Ammon's horn (tissue), 1 donor: Measurements from ENCODE around the gene ST6GALNAC5.
"Not testable (repeated sequence)": the region's sequence is repeated elsewhere in the genome, so short reads cannot be mapped to it uniquely, and the experiment has no call there.

Source experiments
- DNase-seq: peaks from one replicate; pipeline ENCODE4 v3.0.0-alpha.2; 2016; ENCODE audit warnings: low spot score

The ST6GALNAC5 gene

DNA sequence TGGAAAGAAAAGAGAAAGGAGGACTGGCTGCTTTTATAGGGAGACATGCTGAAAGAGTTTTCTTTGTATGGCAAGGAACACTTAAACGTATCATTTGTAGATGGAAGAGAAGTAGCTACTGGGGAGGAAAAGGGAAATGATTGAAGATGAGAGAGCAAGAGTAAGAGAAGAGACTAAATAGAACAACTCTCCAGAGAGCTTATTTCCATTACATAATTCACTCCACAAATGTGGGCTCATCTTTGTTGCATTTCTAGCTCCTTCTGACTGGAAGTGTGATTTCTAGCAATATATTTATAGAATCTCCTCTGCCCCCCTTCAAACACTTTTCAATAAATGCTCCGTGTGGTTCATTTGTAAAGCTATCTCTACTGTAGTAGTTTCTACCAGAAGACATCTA, 71.0 kb downstream of the ST6GALNAC5 start:
- DNase-seq, result no peak

DNA sequence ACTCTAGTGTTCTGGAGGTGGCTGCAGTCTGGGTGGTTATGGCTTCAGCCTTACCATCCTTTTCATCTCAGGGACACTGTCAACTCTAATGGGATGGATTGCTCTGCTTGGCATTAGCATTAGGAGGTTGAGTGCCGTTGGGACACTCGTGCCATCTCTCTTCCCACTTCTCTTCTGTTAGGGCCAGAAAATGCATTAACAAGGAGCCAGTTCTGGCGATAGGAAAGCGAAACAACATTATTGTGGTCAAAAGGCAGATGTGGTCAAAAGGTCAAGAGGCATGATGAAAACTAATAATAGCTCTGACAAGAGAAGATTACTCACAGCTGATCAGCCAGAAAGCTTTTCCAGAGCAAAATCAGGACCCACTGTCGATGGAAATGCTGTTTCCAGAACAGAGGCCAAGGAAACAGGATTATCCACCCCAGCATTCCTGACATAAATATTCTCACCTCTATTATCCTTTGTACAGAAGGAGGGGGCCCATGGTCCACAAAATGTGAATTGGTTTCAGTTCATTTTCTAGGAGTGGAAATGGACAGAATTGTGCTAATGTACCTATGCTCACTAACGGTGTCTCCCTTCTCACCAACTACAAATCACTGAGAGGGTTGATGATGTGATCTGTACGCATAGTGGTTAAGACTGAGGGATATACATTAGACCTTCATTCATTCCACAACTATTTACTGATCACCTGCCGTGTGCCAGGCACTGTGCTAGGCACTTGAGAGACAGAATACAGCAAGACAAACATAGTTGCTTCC, 72.0 kb downstream of the ST6GALNAC5 start:
- DNase-seq, result no peak

- no peak for DNase-seq
Observed at GRCh38 chr1:76939817-76940216, 72.5 kb downstream of the ST6GALNAC5 start.

DNA sequence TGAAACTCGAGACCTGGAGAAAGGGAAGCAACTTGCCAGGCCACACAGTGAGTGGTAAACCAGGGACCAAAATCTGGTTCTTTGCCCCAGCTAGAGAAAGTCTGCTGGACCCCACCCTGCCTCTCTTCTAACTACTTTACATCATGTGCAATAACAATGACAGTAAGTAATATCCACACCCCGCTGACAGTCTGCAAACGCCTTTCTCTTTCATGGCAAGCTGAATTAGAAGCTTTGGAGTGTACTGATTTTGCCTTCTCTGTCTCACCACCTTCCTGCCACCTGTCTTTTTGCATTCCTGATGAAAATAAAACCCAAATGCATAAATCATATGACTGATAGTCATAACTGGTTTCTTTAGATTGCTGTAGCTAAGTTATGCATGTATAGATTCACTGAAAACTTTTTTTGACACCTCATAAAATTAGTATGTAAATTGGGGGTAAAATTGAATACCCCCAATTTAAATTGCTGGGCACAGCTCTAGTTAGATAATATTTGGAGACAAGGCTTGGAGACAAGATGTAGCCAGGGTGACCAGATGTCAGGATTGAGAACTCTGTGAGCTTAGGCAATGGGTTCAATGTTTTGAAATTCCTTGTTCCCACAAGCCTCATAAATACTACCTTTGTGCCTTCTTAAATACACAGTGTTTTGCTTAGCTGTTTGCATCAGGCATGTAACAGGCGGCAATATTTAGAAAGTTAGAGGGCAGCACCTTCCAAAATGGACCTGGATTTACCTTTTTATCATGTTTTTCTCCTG, 73.5 kb downstream of the ST6GALNAC5 start:
- DNase-seq, result no peak

- DNase-seq, result no peak
Observed at GRCh38 chr1:76942549-76942948, 75.3 kb downstream of the ST6GALNAC5 start.

DNA sequence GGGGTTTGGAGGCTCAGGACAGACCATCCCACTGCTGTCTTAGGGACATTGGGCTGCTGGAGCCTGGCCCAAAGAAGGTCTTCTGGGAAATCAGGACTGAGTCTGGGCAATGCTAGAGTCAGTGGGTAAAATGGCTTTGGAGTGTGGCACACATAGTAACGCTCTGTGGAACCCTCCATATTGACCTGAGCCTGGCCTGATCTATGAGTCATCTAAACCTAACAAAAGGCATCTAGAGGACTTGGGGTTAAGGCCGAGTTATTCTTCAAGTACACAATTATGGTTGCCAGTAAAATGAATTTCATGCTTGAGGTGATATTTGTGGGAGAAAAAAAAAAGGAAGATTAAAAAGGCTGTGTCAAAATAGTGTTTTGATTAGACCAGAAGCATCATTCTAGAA, 77.7 kb downstream of the ST6GALNAC5 start:
- no peak for DNase-seq

DNA sequence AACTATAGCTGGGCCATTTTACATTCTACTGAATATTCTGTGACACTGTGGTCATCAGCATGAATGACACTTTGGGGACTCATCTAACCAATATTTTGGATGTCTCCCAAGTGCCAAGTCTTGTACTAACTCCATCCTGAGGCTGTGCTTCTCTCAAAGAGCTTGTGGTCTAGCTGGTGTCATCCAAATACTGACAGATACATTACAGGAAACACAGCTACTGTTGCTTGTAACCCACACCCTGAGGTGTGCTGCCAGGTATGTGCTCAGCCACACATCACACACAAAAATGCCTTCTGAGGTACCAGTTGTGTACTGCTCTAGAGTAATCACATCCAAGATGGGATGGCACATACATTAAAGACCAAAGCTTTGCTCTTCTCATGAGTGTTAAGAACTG, 81.6 kb downstream of the ST6GALNAC5 start:
- DNase-seq, result no peak

- DNase-seq, result no peak
Observed at GRCh38 chr1:76949503-76949902, 82.2 kb downstream of the ST6GALNAC5 start.

DNA sequence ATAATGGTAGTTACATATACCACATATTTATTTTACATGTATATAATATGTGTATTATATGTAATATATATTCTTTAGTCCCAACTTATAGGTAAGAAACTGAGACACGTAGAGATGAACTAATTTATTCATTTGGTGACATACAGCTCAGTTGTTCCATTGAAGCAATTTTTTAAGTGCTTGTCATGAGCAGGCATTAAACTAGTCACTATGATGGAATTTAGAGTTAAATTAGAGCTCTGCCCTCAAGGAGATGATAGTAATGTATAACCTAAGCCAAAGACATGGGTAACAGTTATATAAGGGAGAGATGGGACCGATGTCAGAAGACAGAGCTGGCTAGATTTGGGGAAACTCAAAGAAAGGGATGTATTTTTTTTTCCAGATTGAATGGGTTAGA, 83.0 kb downstream of the ST6GALNAC5 start:
- DNase-seq, result no peak

DNA sequence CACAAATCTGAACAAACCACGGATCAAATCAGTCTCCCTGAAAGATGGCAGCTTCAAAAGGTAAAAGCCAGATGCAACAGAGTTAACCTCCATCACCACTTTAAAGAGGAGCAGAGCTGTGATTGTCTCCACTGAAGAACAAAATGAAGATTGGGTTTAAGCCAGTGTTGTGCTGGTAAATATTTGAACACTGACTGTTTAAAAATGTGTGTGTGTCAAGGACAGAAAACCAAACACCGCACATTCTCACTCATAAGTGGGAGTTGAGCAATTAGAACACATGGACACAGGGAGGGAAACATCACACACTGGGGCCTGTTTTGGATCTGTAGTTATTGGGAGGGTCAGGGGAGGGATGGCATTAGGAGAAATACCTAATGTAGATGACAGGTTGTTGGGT, 83.9 kb downstream of the ST6GALNAC5 start:
- no peak for DNase-seq

GRCh38 chr1:76955652-76956051, 88.4 kb downstream of the ST6GALNAC5 start:
- DNase-seq, result no peak

DNA sequence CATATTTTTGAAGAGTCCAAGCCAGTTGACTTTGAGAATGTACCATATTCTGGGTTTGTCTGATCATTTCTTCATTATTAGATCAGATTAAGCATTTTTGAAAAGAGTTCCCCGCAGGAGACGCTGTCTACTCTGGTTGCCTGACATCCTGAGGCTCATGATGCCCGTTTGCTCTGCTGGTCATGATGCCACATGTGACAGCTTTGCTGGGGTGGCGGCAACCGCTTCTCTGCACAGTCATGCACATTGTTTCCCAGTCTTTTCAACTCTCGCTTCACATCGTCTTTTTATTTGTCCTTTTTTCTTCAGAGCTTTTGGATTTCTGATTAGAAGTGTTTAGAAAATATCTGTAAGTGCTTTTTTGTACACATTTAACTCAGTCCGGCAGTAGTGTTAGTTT, 90.7 kb downstream of the ST6GALNAC5 start:
- DNase-seq, result no peak

DNA sequence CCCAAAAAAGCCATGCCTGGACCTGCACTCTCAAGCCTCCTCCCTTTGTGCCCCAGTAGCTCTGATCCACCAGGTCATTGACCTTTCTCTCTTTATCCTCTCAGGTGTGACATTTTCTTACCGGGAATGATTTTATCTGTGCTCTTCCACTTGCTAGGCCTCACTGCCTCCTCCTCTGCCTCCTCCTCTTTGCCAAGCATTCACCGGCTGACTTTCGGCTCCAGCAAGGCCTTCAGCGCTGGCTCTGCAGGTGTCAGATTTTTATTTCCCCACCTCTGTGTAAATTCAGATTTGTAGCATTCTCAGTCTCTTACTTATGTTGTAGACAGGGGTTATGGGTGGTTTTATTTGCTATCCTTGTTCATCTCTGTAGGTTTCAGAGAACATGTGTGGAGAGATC, 91.5 kb downstream of the ST6GALNAC5 start:
- DNase-seq, result no peak

GRCh38 chr1:76959556-76959955, 92.3 kb downstream of the ST6GALNAC5 start:
- no peak for DNase-seq

- no peak for DNase-seq
Observed at GRCh38 chr1:76961181-76961819, 94.0 kb downstream of the ST6GALNAC5 start.

DNA sequence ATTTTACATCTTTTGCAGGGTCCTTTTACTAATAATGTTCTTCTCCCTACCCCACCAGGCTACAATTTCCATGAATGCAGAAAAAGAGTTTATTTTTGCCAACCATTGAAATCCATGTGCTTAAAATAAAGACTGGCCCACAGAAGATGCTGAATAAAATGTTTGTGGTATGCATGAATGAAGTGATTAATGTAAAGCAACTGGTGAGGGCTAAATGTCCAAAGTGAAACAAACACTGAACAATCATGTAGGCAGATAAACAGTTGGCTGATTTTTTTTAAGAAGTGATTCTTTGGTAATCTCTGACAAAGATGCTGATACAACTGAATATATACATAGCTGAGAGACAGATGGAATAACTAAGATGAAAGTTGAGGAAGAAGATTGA, 94.5 kb downstream of the ST6GALNAC5 start:
- DNase-seq, result no peak

- not testable (repeated sequence) for DNase-seq
Observed at GRCh38 chr1:76981267-76981666, 114.0 kb downstream of the ST6GALNAC5 start.

- DNase-seq, result no peak
Observed at GRCh38 chr1:76989976-76990375, 122.7 kb downstream of the ST6GALNAC5 start.

- DNase-seq, result no peak
Observed at GRCh38 chr1:76993036-76993435, 125.8 kb downstream of the ST6GALNAC5 start.

DNA sequence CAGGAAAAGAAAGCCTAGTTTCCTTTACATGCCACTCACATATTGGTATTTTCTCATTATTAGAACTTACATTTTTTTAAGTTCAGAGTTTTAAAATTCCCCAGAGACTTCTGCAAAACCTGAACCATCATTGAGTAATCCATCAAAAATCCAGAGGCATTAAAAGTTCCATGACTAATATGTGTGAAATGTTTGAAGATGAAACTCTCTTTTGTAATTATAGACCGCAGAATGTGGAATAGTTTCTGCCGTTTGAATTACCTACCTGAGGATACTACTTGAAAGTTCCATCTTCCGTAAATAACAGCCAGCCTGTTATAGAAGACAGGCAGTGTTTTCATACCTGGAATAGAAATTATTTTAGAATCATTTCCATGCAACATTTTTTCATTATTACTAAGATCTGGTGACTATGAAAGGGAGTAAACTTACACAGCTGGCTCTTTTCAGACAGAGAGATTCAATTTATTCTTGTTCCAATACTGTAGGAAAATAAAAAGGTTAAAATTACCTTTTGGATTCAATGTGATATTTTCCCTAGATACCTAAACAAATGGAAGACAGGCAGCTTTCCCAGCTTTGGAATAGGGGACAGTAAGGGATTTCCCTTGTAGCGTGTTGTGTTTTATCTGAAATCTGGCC, 131.4 kb downstream of the ST6GALNAC5 start:
- no peak for DNase-seq

GRCh38 chr1:77007675-77008074, 140.4 kb downstream of the ST6GALNAC5 start:
- DNase-seq, result no peak

GRCh38 chr1:77010937-77011336, 143.7 kb downstream of the ST6GALNAC5 start:
- DNase-seq, result no peak

- DNase-seq, result no peak
Observed at GRCh38 chr1:77012066-77012465, 144.8 kb downstream of the ST6GALNAC5 start.
